Measurements from ENCODE around the gene PACRG.

PACRG gene

DNA sequence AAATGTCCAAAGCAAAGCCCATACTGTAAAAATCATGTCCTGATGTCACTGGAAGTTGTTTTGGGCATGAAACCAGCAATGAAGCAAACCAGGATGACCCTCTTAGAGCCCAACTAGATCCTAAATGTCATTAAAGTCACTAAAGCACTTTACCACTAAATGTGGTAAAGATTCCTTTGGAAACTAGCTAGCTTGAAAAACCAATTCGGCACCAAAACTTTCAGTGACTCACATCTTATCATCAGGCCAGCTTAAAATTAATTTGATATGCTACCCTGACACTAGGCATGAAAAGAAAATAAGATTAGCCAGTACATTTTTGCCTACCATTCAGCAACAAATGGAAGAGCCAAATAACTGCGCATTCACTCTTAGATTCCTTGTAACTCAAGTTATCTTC is 145.8 kb downstream of the PACRG start:
- peak; percentile 9 for DNase-seq

DNA sequence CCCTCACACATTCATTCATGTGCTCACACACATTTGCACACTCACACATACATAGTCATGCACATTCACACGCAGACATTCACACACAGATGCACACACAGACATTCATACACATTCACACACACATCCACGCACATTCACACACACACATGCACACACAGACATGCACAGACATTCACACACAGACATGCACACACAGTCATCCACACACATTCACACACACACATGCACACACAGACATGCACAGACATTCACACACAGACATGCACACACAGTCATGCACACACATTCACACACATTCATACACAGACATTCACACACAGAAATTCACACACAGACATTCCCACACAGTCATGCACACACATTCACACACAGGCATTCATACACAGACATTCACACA is 147.3 kb downstream of the PACRG start:
- no peak for DNase-seq

DNA sequence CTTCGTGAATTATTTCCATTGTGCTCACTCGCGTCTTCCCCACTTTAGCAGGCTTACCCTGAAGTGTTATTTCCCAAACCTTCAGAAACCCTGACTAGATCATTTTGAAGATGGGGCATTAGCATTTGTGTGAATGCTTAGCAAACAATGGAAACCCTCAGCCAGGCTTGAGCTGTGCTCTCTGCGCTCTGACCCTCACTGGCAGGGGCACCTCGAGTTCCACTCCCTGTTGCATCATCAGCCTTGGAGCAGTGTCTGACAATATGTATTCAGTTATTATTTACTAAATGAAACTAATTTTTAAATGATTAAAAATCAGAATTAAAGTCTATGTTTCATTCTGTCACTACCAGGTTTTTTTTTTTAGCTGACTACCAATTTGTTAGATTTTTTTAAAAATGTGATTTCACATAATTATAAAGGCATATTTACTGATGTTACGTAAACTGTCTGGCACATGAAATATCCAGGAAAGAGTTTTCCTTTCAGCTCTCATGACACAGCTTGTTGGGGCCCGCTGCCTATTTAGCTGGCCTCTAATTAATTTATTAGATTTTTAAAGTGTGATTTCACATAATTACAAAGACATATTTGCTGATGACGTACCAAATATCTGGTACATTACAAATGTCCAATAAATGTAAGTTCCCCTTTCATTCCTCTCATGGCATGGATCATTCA is 155.2 kb downstream of the PACRG start:
- DNase-seq, result no peak

DNA sequence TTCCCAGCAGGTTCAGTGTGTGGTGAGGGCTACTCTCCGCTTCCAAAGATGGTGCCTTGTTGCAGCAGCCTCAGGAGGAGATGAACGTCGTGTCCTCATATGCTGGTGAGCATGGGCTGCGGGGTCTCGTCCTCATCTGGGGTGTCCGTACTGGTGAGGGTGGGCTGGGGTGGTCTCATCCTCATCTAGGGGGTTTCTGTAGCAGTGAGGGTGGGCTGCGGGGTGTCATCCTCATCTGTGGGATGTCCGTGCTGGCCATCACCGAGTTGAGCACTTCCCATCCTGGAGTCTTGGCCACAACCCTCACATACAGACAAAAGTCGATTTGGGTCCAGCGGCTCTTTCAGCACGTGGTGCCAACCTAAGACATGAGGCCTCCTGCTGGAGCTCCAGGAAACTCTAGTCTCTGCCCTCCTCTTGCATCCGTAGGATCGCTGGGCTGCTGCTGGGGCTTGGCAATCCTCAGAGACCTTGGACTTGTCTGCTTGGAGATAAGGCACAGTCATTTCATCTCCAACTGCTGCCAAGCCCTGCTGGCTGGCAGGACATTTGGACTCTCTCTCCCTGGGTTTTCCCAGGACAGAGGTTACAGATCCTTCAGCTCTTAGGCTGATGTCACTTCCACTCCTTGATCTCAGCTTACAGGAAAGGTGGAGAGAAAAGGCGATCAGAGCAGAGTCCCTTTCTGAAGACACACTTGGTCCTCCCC is 160.4 kb downstream of the PACRG start:
- no peak for DNase-seq

- no peak for DNase-seq
Measured at GRCh38 chr6:162889303-162889702, 161.5 kb downstream of the PACRG start.

- no peak for DNase-seq
Measured at GRCh38 chr6:162898011-162898410, 170.2 kb downstream of the PACRG start.

DNA sequence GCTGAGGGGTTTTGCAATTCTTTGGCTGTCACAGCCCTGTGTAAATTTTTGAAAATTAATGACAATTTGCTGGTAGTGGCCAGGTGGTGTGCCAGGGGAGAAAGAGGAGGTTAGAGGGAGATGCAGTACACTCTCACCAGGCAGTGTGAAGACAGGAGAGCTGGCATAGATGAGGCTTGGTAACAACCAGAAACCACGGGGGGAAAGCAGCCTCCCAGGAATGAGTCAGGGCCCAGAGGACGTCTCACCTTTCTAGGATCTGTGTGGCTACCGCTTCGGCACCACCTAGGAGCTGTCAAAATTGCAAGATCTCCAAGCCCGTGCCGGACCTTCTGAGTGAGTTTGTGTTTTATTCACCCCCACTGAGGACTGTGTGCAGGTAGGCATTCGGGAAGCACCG is 171.4 kb downstream of the PACRG start:
- no peak for DNase-seq

DNA sequence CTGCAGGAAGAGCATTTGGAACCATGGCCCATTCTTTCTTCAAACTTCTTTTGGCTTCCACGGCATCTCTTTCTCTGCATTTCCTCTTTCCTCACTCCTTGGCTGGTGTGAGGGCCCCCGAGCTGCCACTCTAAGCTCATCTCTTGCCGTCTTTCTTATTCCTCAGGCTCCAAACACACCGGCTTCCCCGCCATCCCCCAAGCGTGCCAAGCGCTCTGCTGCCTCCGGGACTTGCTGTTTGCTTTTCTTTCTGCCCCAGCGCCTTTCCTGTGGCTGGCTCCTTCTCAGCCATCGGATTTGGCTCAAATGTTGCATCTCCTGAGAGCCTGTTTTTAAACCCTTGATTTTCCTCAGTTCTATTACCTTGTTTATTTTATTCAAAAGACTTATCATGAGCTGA is 172.7 kb downstream of the PACRG start:
- DNase-seq, result no peak

GRCh38 chr6:162904069-162904663 is 176.4 kb downstream of the PACRG start:
- DNase-seq, result no peak

DNA sequence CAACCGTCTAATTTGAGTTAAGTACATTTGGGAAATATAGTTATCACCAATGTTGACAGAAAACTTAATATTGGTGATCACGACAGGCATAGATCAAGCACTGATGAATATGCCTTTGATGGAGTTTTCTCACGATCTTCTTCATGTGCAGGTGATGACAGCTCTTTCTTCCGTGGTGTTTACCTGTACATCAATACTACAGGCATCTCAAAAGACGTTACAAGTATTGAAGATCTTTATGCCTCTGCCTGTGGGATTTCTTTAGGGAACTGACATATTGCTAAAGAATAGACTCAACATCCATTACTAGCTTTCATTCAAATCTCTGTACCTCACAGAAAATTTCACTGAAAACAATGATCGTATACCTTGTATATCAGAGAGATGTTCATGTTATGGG is 178.7 kb downstream of the PACRG start:
- DNase-seq, result no peak

GRCh38 chr6:162907876-162908481 is 180.2 kb downstream of the PACRG start:
- peak; percentile 25 for DNase-seq

GRCh38 chr6:162913206-162913605 is 185.4 kb downstream of the PACRG start:
- no peak for DNase-seq

DNA sequence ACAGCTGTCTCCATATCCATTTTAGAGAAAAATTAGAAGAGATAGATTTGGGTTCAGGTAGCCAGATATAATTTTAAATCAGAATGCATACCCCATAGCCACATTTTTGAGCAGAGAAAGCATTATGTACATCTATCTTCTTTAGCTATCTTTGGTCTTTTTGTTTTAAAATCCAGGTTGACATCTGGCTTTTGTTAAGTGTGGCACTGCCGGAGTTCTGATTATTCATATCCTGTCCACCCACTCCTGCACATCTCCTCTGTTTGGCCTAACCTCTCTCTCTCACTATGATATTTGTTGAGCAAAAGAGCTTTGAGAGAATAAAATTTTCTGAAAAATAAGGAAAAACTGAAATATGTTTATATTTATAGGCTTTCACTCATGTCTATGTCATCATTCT is 189.7 kb downstream of the PACRG start:
- peak; percentile 57 for DNase-seq

- no peak for DNase-seq
Measured at GRCh38 chr6:162921062-162921461, 193.3 kb downstream of the PACRG start.

DNA sequence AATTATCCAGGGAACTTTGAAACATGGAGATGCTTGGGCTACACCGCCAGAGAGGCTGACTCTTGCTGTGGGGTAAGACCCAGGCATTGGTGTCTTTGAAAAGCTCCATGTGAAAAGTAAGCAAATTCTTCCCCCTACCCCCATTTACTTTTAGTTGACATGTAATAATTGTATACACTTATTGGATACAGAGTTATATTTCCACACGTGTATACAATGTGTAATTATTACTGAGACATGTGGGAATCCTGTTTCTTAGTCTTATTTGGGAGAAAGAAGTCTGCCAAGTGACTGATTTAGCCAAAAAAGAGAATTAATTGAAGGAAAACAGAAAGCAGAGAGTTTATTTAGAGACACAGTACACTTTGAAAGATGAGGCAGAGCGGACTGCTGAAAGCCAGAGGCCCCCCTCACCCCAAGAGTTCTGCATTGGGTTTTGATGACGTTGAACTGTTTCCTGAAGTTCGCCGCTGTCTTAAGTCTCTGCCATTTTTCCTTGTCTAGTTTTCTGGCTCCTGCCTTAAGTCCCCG is 193.8 kb downstream of the PACRG start:
- no peak for DNase-seq

DNA sequence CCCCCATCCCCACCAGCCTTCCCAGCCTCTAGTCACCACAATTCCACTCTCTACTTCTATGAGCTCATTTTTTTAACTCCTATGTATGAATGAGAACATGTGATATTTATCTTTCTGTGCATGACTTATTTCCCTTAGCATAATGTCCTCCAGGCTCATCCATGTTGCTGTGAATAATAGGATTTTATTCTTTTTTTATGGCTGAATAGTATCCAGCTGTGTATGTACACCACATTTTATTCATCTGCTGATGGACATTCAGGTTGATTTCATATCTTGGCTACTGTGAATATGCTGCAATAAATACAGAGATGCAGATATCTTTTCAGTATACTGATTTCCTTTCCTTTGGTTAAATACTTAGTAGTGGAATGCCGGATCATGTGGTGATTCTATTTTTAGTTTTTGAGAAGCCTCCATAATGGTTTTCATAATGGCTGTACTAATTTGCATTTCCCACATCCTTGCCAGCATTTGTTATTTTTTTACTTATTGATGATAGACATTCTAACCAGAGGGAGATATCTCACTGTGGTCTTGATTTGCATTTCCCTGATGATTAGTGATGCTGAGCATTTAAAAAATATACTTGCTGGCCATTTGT is 194.9 kb downstream of the PACRG start:
- peak; percentile 39 for DNase-seq

GRCh38 chr6:162934844-162935243 is 207.1 kb downstream of the PACRG start:
- no peak for DNase-seq

- DNase-seq, result no peak
Measured at GRCh38 chr6:162940426-162940825, 212.7 kb downstream of the PACRG start.

DNA sequence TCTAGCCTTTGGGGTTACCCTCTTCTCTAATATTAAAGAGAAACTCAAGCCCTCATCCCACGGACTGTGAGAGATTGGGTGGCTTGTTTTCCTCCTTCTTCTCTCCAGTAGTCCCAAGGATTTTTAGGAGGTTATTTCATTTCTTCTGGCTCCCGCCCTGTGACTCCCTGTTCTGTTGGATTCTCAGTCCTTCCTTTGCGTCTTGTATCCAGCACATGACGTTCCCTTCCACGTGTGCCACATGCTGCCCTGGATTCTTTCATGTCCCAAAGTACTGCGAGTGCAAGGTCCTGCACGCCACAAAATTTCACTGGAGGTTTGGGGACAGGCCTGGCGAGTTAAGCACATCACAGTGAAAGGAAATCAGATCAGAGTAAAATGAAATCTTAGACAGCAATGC is 213.4 kb downstream of the PACRG start:
- DNase-seq, result no peak

GRCh38 chr6:162942866-162943265 is 215.1 kb downstream of the PACRG start:
- peak; percentile 87 for DNase-seq

DNA sequence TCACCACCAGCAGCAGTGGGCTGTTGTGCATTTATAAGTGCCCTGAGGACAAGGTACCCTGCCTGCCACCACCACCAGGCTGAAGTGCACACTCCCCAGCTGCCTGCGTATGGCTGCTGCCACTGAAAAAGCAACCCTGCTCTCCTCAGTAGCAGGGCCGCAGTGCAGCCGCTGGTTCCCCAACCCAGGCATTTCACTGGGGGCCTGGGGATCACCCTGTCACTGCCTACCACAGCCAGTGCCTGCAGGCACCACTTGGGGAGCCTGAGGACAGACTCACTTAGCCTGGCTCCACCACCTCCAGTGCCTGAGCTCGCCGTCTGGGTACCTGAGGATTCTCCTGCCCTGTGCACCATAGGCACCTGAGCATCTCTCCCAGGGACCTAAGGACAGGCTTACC is 215.6 kb downstream of the PACRG start:
- DNase-seq, result no peak

GRCh38 chr6:162951164-162951743 is 223.5 kb downstream of the PACRG start:
- DNase-seq, result no peak

- no peak for DNase-seq
Measured at GRCh38 chr6:162952423-162952822, 224.6 kb downstream of the PACRG start.

Measured in fibroblast of skin of right quadriceps (primary cell).